Measurements from ENCODE around the gene AKAP11.

DNA sequence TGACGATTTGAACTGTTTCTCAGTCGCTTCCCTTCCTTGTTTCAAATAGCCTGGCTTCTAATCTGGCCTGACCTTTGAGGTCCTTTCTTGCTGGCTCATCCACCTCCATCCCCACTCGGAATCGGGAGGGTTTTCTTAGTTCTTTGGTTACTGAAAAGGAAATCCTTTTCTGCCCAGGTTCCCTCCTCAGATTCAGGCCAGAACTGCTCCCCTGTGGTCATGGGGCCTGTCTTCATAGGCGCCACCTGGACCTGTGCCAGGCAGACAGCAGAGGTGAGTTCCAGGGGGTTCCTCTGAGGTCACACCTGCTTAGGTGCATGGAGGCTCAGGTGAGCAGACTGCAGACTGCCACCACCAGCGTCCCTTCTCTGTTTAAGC, 62.4 kb downstream of the AKAP11 start:
- no peak for TF ChIP-seq POLR2A (IDR thresholded peaks at IDR 0.05)
- TF ChIP-seq, protein P1, sequence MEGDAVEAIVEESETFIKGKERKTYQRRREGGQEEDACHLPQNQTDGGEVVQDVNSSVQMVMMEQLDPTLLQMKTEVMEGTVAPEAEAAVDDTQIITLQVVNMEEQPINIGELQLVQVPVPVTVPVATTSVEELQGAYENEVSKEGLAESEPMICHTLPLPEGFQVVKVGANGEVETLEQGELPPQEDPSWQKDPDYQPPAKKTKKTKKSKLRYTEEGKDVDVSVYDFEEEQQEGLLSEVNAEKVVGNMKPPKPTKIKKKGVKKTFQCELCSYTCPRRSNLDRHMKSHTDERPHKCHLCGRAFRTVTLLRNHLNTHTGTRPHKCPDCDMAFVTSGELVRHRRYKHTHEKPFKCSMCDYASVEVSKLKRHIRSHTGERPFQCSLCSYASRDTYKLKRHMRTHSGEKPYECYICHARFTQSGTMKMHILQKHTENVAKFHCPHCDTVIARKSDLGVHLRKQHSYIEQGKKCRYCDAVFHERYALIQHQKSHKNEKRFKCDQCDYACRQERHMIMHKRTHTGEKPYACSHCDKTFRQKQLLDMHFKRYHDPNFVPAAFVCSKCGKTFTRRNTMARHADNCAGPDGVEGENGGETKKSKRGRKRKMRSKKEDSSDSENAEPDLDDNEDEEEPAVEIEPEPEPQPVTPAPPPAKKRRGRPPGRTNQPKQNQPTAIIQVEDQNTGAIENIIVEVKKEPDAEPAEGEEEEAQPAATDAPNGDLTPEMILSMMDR (IDR thresholded peaks at IDR 0.05): no peak
